Activated T-helper 2 cell treated with anti-CD3 and anti-CD28 coated beads, Interferon-gamma antibody, Interleukin-2, Interleukin-4, amounts not matched to agents 10 μg/mL and 5 μg/mL and 100 μg/mL, durations not matched to agents 14 hours and 24 hours and 36 hours (primary cell): Measurements from ENCODE around the gene TUBB1. TPM values are rescaled to one million over a fixed set of nuclear protein-coding genes. Genes with fewer than 3 reads are reported as not detected.
A peak's percentile ranks its signal among the peaks of the same experiment; 100 is the strongest.

Experiments
- DNase-seq: peaks from one replicate; pipeline ENCODE4 v3.0.0; 2021; ENCODE audit warnings: low spot score
- H3K27ac Mint-ChIP-seq: one replicate; pipeline ENCODE4 v1.8.0; 2021; ENCODE audit warnings: mixed read lengths
- H3K27me3 Mint-ChIP-seq: one replicate; pipeline ENCODE4 v1.8.0; 2021; ENCODE audit warnings: low read depth, mixed read lengths
- H3K36me3 Mint-ChIP-seq: one replicate; pipeline ENCODE4 v1.8.0; 2021; ENCODE audit warnings: low read depth, mixed read lengths
- H3K4me1 Mint-ChIP-seq: one replicate; pipeline ENCODE4 v1.8.0; 2021; ENCODE audit warnings: low read depth, mixed read lengths
- H3K4me3 Mint-ChIP-seq: one replicate; pipeline ENCODE4 v1.8.0; 2021; ENCODE audit warnings: low read depth, mild to moderate bottlenecking, moderate library complexity, mixed read lengths
- H3K9me3 Mint-ChIP-seq: one replicate; pipeline ENCODE4 v1.8.0; 2021; ENCODE audit warnings: mixed read lengths
- intact Hi-C: fragments of 100-400 bp; cut with micrococcal nuclease; formaldehyde crosslinking; loops from one replicate; pipeline ENCODE4 v1.15.1; 2023
- total RNA-seq: library from RNA; stranded (reverse); gene quantifications from 2 replicates; pipeline ENCODE4 v1.2.3, GENCODE V29; 2022

Gene TUBB1
- total RNA-seq, 1 donor from 2014 or later: not detected

DNA sequence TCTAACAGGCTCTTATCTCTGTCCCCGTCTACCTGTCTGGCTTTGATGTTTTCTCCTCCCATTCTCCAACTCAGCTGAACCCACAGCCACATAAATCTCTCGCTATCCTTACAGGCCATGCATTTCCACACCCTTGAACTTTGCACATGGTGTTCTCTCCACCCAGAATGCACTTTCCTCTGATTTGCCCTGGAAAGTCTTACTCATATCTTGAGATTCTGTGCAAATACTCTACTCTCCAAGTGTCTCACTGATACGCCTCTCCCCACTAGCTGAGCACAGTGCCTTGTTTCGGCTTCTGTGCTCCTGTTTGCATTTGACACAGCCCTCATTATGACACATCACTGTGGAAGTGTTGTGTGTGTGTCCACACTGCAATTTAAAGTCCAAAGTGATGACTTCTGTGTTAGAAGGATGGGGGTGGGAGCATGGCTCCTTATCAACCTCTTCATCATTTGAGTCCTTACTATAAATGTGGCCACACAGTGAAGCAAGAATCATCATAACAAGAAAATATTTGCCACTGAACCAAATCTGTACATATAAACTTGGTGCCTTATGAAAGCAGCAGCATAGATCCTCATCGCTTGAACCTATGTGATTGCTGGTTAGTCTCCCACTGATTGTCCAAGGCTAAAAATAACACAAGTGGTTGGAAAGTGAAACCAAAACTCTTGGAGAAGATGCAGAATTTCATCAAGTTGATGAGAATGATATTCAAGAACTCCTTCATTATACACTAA, 28.9 kb downstream of the TUBB1 start:
- intact Hi-C loops: loop anchor here (1.0 to 10.0 kb wide), 2 partner anchors 26 to 393 kb away; partner anchors contain the start of gene STX16
- Mint-ChIP-seq H3K27ac (peak overlapping the region; percentile 82), H3K27me3 (peaks cover 17% of the 10 kb centered on the region)

GRCh38 chr20:59048681-59049030, 29.4 kb downstream of the TUBB1 start:
- Mint-ChIP-seq H3K27me3 (peaks cover 22% of the 10 kb centered on the region), H3K27ac (peak overlapping the region; percentile 82), H3K4me1 (peaks cover 23% of the 10 kb centered on the region), H3K9me3 (no peaks in the 10 kb centered on the region), H3K4me3 (no peak overlapping the region), H3K36me3 (no peaks in the 10 kb centered on the region)
- no peak for DNase-seq
- intact Hi-C loops: loop anchor here (1.0 to 10.0 kb wide), 2 partner anchors 26 to 394 kb away; partner anchors contain the start of gene STX16

More for the DNA sequence above, 28.9 kb downstream of the TUBB1 start:
- no peak overlapping the region for H3K4me3 Mint-ChIP-seq
- H3K9me3 Mint-ChIP-seq: no peaks in the 10 kb centered on the region
- H3K36me3 Mint-ChIP-seq: no peaks in the 10 kb centered on the region
- peaks cover 29% of the 10 kb centered on the region for H3K4me1 Mint-ChIP-seq
- DNase-seq: no peak

DNA sequence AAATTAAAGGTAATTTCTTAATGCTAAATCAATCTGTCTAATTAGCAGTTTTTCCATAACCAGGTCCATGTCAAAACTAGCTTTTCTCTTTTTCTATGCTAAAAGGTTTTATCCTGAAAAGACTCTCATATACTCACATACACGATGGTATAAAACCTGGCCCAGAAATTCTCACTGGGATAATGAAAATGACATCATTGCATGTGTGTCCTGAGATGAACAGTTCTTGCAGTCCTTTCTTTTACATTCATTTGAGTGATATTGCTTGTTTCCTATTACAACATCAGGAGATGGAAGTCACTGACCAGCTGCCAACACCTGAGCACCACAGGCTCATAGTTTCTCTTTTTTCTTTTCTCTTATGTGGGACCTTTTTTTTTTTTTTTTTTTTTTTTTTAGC, 31.2 kb downstream of the TUBB1 start:
- Mint-ChIP-seq H3K4me1 (peaks cover 16% of the 10 kb centered on the region), H3K4me3 (no peak overlapping the region), H3K36me3 (no peaks in the 10 kb centered on the region), H3K9me3 (no peaks in the 10 kb centered on the region), H3K27ac (no peak overlapping the region), H3K27me3 (peaks cover 32% of the 10 kb centered on the region)
- intact Hi-C loops: no loop called here
- no peak for DNase-seq

DNA sequence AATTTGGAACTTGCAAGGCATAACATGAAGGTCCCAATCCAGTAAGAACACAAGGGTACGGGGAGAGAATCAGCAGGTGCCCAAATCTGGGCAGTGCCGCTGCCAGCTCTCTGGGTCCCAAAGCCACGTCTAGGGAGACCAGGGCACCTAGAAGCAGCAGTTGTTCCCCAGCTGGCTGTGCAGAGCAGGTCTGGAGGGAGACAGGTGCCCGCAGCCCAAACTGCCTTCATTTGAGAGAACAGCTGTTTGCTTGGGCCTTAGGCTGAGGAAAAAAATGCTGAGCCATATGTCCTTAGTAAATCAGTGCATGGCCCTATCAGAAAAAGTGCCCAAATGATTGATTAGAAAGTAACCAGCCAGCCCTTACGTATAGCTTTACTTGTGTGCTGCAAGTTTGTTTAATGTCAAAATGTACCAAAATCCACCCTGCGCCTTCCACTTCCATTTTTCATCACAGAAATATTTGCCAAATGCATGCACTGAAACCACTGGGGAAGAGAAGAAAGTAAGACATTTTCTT, 32.5 kb downstream of the TUBB1 start:
- Mint-ChIP-seq H3K9me3 (no peaks in the 10 kb centered on the region), H3K36me3 (no peaks in the 10 kb centered on the region), H3K27ac (no peak overlapping the region), H3K4me3 (no peak overlapping the region), H3K27me3 (peaks cover 40% of the 10 kb centered on the region), H3K4me1 (peaks cover 15% of the 10 kb centered on the region)
- no peak for DNase-seq
- intact Hi-C loops: no loop called here

DNA sequence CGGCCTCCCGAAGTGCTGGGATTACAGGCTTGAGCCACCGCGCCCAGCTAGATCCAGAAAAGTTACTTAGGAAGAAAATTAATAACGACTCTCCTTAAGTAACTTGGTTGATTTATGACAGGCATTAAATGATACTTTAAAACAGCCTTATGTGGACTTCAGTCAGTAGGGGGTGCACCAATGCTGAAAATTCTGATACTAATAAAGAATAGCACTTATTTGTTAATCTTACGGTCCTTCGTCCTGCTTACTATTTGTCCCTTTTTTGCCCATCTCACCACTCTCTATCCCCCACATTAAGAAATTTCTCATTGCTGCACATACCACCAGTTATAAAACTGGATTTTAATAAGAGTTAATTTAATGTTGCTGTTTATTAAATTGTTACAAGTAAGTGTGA, 36.1 kb downstream of the TUBB1 start:
- Mint-ChIP-seq H3K4me1 (peaks cover 1% of the 10 kb centered on the region), H3K36me3 (no peaks in the 10 kb centered on the region), H3K4me3 (no peak overlapping the region), H3K27me3 (peaks cover 42% of the 10 kb centered on the region), H3K9me3 (no peaks in the 10 kb centered on the region), H3K27ac (no peak overlapping the region)
- intact Hi-C loops: no loop called here
- DNase-seq: no peak

DNA sequence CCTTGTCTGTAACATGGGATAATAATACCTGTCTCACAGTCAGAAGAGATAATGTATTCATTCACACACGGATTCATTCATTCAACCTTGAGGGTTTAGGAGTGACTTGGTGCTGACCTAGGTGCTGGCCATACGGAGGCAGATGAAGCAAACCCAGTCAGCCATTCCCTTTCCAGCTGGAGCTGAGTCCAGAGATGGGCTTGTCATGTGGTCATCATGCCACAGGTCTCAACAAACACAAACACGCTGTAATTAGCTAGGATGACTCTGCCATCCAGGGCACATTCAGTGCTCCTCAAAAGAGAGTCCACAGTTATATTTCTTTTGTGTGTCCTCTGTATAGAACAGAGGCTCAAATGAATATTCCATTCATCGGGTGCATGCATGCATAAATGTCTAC, 42.9 kb downstream of the TUBB1 start:
- intact Hi-C loops: no loop called here
- Mint-ChIP-seq H3K4me3 (no peak overlapping the region), H3K4me1 (no peaks in the 10 kb centered on the region), H3K36me3 (no peaks in the 10 kb centered on the region), H3K27ac (no peak overlapping the region), H3K9me3 (no peaks in the 10 kb centered on the region), H3K27me3 (peaks cover 27% of the 10 kb centered on the region)
- DNase-seq: no peak

DNA sequence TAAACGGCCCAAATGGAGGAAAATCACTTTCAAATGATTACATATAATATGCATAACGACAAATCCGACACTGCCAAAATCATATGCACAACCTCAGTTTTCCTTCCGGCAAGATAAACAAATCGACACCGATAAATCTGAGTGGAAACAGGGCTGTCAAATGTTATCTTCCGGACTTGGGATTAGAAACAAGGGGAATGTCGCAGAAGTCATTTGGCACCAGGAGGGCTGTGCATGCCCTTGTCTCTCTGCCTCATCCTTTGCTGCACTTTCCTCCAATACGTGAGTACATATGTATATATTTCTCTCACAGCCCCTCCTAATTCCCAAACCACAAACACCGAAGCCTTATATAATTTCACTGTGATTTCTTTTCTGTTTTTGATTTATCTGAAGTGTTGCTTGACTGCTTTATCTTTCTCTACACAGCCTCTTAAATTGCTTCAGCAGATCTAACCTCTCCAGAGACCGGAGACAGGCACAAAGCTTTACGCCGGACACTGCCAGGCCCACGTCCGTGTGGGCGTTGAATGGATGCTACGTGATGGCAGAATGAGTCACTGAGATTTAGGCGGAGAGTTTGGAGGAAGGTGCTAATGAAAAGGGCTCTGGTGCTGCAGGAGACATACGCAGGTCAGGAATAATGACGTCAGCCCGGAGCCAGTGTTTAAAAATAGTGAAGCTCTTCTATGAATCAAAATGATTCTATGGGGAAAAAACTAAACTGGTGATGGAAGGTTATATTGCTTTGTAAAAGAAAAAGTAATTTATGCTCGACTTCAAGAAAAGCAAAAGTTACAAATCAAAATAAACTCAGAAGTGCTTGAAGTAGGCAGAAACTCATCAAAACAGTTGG, 44.4 kb downstream of the TUBB1 start:
- no peaks in the 10 kb centered on the region for H3K36me3 Mint-ChIP-seq
- DNase-seq: no peak
- intact Hi-C loops: no loop called here
- H3K9me3 Mint-ChIP-seq: no peaks in the 10 kb centered on the region
- H3K4me3 Mint-ChIP-seq: no peak overlapping the region
- no peak overlapping the region for H3K27ac Mint-ChIP-seq
- peaks cover 39% of the 10 kb centered on the region for H3K27me3 Mint-ChIP-seq
- no peaks in the 10 kb centered on the region for H3K4me1 Mint-ChIP-seq

- no peaks in the 10 kb centered on the region for H3K36me3 Mint-ChIP-seq
- intact Hi-C loops: no loop called here
- DNase-seq: no peak
- no peak overlapping the region for H3K27ac Mint-ChIP-seq
- H3K4me1 Mint-ChIP-seq: no peaks in the 10 kb centered on the region
- H3K27me3 Mint-ChIP-seq: peaks cover 46% of the 10 kb centered on the region
- no peaks in the 10 kb centered on the region for H3K9me3 Mint-ChIP-seq
- H3K4me3 Mint-ChIP-seq: no peak overlapping the region
These were observed 45.0 kb downstream of the TUBB1 start for GRCh38 chr20:59064214-59064722.

DNA sequence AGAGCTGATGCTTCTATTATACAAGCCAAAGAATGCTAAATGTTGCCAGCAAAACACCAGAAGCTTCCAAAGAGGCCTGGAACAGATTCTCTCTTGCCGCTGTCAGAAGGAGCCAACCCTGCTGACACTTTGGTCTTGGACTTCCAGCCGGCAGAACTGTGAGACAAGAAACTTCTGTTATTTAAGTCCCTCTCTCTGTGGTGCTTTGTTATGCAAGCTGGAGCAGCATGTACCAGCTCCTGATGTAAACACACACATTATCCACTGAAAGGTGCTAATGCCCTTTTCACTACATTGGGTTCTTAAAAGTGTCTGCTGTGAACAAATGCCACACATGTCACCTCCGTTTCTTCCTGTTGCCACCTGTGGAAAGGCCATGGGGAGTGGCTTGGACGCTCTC, 49.3 kb downstream of the TUBB1 start:
- intact Hi-C loops: no loop called here
- H3K4me3 Mint-ChIP-seq: no peak overlapping the region
- no peaks in the 10 kb centered on the region for H3K36me3 Mint-ChIP-seq

GRCh38 chr20:59069026-59069425, 49.8 kb downstream of the TUBB1 start:
- peaks cover 6% of the 10 kb centered on the region for H3K4me1 Mint-ChIP-seq
- no peaks in the 10 kb centered on the region for H3K36me3 Mint-ChIP-seq
- H3K4me3 Mint-ChIP-seq: no peak overlapping the region
- H3K27me3 Mint-ChIP-seq: peaks cover 40% of the 10 kb centered on the region
- no peak for DNase-seq
- no peaks in the 10 kb centered on the region for H3K9me3 Mint-ChIP-seq
- intact Hi-C loops: no loop called here
- no peak overlapping the region for H3K27ac Mint-ChIP-seq

More for the DNA sequence above, 49.3 kb downstream of the TUBB1 start:
- peaks cover 6% of the 10 kb centered on the region for H3K4me1 Mint-ChIP-seq
- DNase-seq: no peak
- peaks cover 44% of the 10 kb centered on the region for H3K27me3 Mint-ChIP-seq
- H3K27ac Mint-ChIP-seq: no peak overlapping the region
- no peaks in the 10 kb centered on the region for H3K9me3 Mint-ChIP-seq

DNA sequence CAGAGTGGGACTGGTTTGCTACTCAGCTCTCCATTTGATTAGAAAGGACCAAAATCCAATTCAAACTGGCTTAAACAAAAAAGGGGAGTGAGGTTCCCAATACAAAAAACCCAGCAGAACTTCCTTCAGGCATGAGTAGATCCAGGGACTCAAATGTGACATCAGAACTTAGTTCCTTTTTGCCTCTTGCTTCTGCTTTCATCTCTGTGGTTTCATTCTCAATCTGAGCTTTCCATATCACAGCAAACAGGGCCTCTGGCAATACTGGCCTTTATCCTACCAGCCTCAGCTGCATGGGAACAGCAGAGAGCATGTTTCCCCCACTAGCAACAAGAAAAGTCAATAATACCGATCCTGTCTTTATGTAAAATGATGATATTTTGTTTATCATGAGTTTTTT, 52.0 kb downstream of the TUBB1 start:
- H3K4me3 Mint-ChIP-seq: no peak overlapping the region
- no peak overlapping the region for H3K27ac Mint-ChIP-seq
- H3K27me3 Mint-ChIP-seq: peaks cover 41% of the 10 kb centered on the region
- intact Hi-C loops: no loop called here
- no peak for DNase-seq
- no peaks in the 10 kb centered on the region for H3K9me3 Mint-ChIP-seq
- peaks cover 20% of the 10 kb centered on the region for H3K4me1 Mint-ChIP-seq
- no peaks in the 10 kb centered on the region for H3K36me3 Mint-ChIP-seq

DNA sequence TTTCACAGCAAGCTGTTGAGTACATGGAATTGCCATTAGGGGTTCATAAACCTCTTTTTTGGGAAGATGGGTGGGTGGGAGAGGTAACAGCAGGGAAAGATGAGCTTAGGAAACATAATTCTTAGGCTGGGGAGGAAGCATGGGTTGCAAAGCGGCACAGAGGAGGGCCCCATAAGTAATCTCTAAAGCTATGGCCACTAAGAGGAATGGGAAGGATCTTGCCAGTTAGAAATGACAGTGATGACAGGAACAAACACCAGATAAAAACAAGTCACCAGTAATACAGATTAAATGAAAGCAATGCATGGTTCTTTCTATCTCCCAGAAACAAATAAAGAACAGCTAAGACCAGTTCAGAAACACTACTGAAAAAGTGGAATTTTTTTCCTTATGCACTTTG, 54.4 kb downstream of the TUBB1 start:
- Mint-ChIP-seq H3K27ac (no peak overlapping the region), H3K27me3 (peaks cover 28% of the 10 kb centered on the region), H3K4me3 (no peak overlapping the region), H3K36me3 (no peaks in the 10 kb centered on the region), H3K4me1 (peaks cover 28% of the 10 kb centered on the region), H3K9me3 (no peaks in the 10 kb centered on the region)
- no peak for DNase-seq
- intact Hi-C loops: no loop called here

DNA sequence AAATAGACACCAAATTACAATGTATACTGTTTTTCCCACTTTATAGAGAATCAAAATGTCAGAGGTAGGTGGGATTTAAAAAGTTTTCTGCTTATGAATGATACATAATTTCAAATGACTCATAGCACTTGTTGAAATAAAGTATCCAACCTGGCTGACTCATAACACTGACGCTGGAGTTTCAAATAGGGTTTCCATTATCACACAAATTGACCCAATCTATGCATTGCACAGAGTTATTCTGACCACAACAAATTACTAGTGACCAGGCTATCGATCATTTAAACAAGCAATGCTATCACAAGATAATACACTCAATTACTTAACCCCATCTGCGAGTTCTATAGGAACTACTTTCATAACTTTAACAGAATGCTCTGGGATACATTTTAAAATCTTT, 55.2 kb downstream of the TUBB1 start:
- Mint-ChIP-seq H3K27me3 (peaks cover 21% of the 10 kb centered on the region), H3K36me3 (no peaks in the 10 kb centered on the region), H3K27ac (no peak overlapping the region), H3K4me1 (peaks cover 28% of the 10 kb centered on the region), H3K4me3 (no peak overlapping the region), H3K9me3 (no peaks in the 10 kb centered on the region)
- no peak for DNase-seq
- intact Hi-C loops: loop anchor here (1.0 kb wide), 1 partner anchor 26 kb away; no protein-coding TSS in a partner anchor
